ENCODE results near the gene FIBP. TPM values are rescaled to one million over a fixed set of nuclear protein-coding genes. Genes with fewer than 3 reads are reported as not detected.

FIBP gene
- total RNA-seq, 1 experiment from 2014 or later, result 105 TPM

DNA sequence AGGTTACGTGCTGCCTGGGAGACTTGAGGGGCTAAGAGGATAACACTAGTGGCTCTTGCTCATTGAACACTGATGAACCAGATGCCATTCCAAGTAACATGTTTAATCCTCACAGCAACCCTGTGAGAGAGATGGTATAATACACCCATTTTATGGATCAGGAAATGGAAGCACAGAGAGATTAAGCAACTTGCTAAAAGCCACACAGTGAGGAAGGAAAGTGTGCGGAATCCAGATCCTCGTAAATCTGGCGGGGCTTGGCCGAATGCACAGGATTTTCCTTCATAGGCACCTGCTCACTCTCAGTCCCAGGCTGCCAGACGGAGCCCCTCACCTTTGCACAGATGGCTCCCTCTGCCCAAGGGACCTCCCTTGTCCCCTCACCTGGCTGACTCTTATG, 19.6 kb upstream of the FIBP start:
- Histone ChIP-seq H3K36me3 (ENCODE audit: low read depth) (no peaks in the 10 kb centered on the region), H3K9me2 (ENCODE audit: insufficient read depth) (no peaks in the 10 kb centered on the region), H3K27me3 (ENCODE audit: insufficient read depth, low read depth) (no peaks in the 10 kb centered on the region), H3K27ac (no peak overlapping the region), H3K4me2 (no peak overlapping the region), H4K20me1 (ENCODE audit: insufficient read depth) (no peaks in the 10 kb centered on the region), H3K79me2 (ENCODE audit: low read depth) (no peaks in the 10 kb centered on the region), H3K9me3 (ENCODE audit: insufficient read depth, low read depth) (no peaks in the 10 kb centered on the region), H3K4me1 (replicated peaks; ENCODE audit: insufficient read depth) (peaks cover 70% of the 10 kb centered on the region), H3K4me3 (no peak overlapping the region), H2AFZ (no peak overlapping the region), H3F3A (ENCODE audit: insufficient read depth, low read depth) (peaks cover 60% of the 10 kb centered on the region)
- ChIA-PET POLR2A (ENCODE audit: unreplicated experiment) (no interaction called here), CTCF (interaction anchor here (0.6 kb wide), 1 partner anchor 8 kb away, joined by 10 read pairs; no protein-coding TSS in a partner anchor)
- BruUV-seq (replicated peaks), result no TSS peak
- intact Hi-C loops (cut with micrococcal nuclease; ENCODE audit: unreplicated experiment), result no loop called here
- no peak for DNase-seq
- no peak for TF ChIP-seq EZH2 (IDR thresholded peaks at IDR 0.05; ENCODE audit: low read depth)

DNA sequence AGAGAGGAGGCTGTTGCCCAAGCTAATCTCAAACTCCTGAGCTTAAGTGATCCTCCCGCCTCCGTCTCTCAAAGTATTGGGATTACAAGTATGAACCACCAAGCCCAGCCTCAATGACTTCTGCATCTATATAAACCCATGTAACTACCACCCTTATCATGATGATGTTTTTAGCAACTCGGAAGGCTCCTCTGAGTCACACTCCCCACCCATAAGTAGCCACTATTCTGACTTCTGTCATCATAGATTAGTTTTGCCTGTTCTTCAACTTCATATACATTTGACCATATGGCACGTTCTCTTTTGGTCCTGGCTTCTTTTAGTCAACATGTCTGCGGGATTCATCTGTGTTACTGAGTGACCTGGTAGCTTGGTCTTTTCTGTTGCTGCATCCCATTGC, 18.3 kb upstream of the FIBP start:
- Histone ChIP-seq H3K9me2 (ENCODE audit: insufficient read depth) (no peaks in the 10 kb centered on the region), H3K36me3 (ENCODE audit: low read depth) (no peaks in the 10 kb centered on the region), H3K27ac (peak overlapping the region; percentile 42), H3K9me3 (ENCODE audit: insufficient read depth, low read depth) (no peaks in the 10 kb centered on the region), H2AFZ (no peak overlapping the region), H3F3A (ENCODE audit: insufficient read depth, low read depth) (peaks cover 66% of the 10 kb centered on the region), H3K4me2 (peak overlapping the region; percentile 13; the same call in 1 of the 2 replicates), H3K4me1 (replicated peaks; ENCODE audit: insufficient read depth) (peaks cover 70% of the 10 kb centered on the region), H3K27me3 (ENCODE audit: insufficient read depth, low read depth) (no peaks in the 10 kb centered on the region), H4K20me1 (ENCODE audit: insufficient read depth) (no peaks in the 10 kb centered on the region), H3K79me2 (ENCODE audit: low read depth) (peaks cover 2% of the 10 kb centered on the region), H3K4me3 (no peak overlapping the region)
- TF ChIP-seq CTCF (conservative IDR thresholded peaks at IDR 0.05), result no peak
- no peak for TF ChIP-seq EZH2 (IDR thresholded peaks at IDR 0.05; ENCODE audit: low read depth)
- no TSS peak for BruUV-seq (replicated peaks)
- CTCF ChIA-PET, result no interaction called here
- no peak for DNase-seq
- intact Hi-C loops (cut with micrococcal nuclease; ENCODE audit: unreplicated experiment), result no loop called here
- POLR2A ChIA-PET (ENCODE audit: unreplicated experiment), result interaction anchor here (0.6 to 0.8 kb wide), 3 partner anchors 16 to 355 kb away, joined by 3 to 10 read pairs (median 5); partner anchors contain the start of gene CCDC85B

DNA sequence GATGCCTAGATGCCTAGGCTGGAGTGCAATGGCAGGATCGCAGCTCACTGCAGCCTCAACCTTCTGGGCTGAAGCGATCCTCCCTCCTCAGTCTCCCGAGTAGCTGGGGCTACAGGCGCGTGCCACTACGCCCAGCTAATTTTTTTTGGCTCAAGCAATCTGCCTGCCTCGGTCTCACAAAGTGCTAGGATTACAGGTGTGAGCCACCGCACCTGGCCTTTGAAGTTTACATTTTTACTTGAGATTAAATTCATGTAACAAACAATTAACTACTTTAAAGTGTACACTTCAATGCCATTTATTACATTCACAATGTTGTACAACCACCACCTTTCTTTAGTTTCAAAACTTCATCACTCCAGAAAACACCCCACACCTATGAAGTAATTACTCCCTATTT, 15.4 kb upstream of the FIBP start:
- peaks cover 4% of the 10 kb centered on the region for H4K20me1 ChIP-seq (ENCODE audit: insufficient read depth)
- no peaks in the 10 kb centered on the region for H3K9me2 ChIP-seq (ENCODE audit: insufficient read depth)
- 0 out of 2 replicates have a peak overlapping the region, but pooled peaks have one; percentile 5 for H2AFZ ChIP-seq
- peaks cover 55% of the 10 kb centered on the region for H3F3A ChIP-seq (ENCODE audit: insufficient read depth, low read depth)
- DNase-seq, result no peak
- CTCF ChIA-PET, result interaction anchor here (0.6 to 1.4 kb wide), 4 partner anchors 8 to 71 kb away, joined by 3 to 11 read pairs (median 4); no protein-coding TSS in a partner anchor
- peak overlapping the region; percentile 74 for H3K4me2 ChIP-seq
- H3K4me3 ChIP-seq, result no peak overlapping the region
- H3K4me1 ChIP-seq (replicated peaks; ENCODE audit: insufficient read depth), result peaks cover 59% of the 10 kb centered on the region
- H3K27ac ChIP-seq, result peak overlapping the region; percentile 76
- TF ChIP-seq CTCF (conservative IDR thresholded peaks at IDR 0.05) (no peak), EZH2 (IDR thresholded peaks at IDR 0.05; ENCODE audit: low read depth) (no peak)
- peaks cover 22% of the 10 kb centered on the region for H3K79me2 ChIP-seq (ENCODE audit: low read depth)
- POLR2A ChIA-PET (ENCODE audit: unreplicated experiment), result interaction anchor here (1.0 kb wide), 1 partner anchor 9 kb away, joined by 6 read pairs; no protein-coding TSS in a partner anchor
- H3K27me3 ChIP-seq (ENCODE audit: insufficient read depth, low read depth), result no peaks in the 10 kb centered on the region
- peaks cover 3% of the 10 kb centered on the region; the same call in 1 of the 2 replicates for H3K36me3 ChIP-seq (ENCODE audit: low read depth)
- intact Hi-C loops (cut with micrococcal nuclease; ENCODE audit: unreplicated experiment), result loop anchor here (1.0 kb wide), 1 partner anchor 12 kb away; no protein-coding TSS in a partner anchor
- BruUV-seq (replicated peaks), result no TSS peak
- no peaks in the 10 kb centered on the region for H3K9me3 ChIP-seq (ENCODE audit: insufficient read depth, low read depth)

Data from PC-9 (cell line).